LNCAP (cell line): ENCODE results near the gene AIFM3.

Experiments used
- CTCF ChIP-seq: fragments of 450-650 bp; IDR thresholded peaks from 2 replicates; pipeline ENCODE4 v1.5.1; 2017; ENCODE audit warnings: mild to moderate bottlenecking

AIFM3 gene

GRCh38 chr22:21025266-21025665 lies 58.2 kb downstream of the AIFM3 start:
- no peak for TF ChIP-seq CTCF

GRCh38 chr22:21025763-21026755 lies 59.0 kb downstream of the AIFM3 start:
- no peak for TF ChIP-seq CTCF

- no peak for TF ChIP-seq CTCF
Measured at GRCh38 chr22:21026783-21027692, 60.0 kb downstream of the AIFM3 start.

- no peak for TF ChIP-seq CTCF
Measured at GRCh38 chr22:21028277-21029251, 61.5 kb downstream of the AIFM3 start.

- TF ChIP-seq CTCF, result no peak
Measured at GRCh38 chr22:21029486-21030025, 62.5 kb downstream of the AIFM3 start.

GRCh38 chr22:21030032-21030431 lies 63.0 kb downstream of the AIFM3 start:
- no peak for TF ChIP-seq CTCF
